ENCODE results near the gene CYP2S1.

DNA sequence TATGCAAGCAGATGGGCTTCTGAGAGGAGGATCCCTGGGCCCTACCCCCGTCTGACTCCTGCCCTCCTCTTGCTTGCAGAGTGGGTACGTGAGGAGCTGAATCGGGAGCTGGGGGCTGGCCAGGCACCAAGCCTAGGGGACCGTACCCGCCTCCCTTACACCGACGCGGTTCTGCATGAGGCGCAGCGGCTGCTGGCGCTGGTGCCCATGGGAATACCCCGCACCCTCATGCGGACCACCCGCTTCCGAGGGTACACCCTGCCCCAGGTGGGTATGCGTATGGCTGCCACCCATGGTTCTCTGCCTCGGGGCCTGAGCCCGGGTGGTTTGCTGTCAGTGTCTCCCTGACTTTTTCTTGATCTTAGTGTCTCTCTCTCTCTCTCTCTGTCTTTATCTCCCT is 10.4 kb downstream of the CYP2S1 start:
- TF ChIP-seq EZH2 (IDR thresholded peaks at IDR 0.05; ENCODE audit: insufficient read depth, poor library complexity, severe bottlenecking) (no peak), EZH2phosphoT487 (IDR thresholded peaks at IDR 0.05; ENCODE audit: insufficient read depth, low read depth) (no peak)

All from GM23248 (cell line).